GM18502 (cell line): ENCODE data around the gene CDH26.
"Not testable (repeated sequence)": the region's sequence is repeated elsewhere in the genome, so short reads cannot be mapped to it uniquely, and the experiment has no call there.

Experiments used
- ATAC-seq: cut with Tn5 transposase; IDR thresholded peaks from one replicate; pipeline ENCODE4 v1.9.1; 2021; ENCODE audit warnings: mild to moderate bottlenecking; ENCODE audit not compliant: unreplicated experiment, poor library complexity

CDH26 gene

DNA sequence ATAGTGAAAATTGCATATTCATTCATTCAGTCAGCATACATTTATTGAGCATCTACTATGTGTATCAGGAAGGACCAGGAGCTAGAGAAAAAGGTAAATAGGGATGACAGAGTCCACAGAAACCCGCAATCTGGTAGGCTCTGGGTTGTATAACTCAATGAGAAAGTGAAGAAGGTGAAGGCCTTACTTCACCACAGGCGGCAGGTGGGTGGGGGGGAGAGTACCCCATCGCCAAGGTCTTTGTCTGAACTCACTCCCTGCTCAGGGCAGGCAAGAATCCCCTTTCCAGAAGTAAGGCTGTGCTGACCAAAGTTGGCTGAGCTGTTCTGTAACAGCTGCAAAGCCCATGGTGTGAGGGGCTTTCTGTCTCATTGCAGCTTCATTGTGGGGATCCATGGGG, 81.3 kb downstream of the CDH26 start:
- no peak for ATAC-seq

DNA sequence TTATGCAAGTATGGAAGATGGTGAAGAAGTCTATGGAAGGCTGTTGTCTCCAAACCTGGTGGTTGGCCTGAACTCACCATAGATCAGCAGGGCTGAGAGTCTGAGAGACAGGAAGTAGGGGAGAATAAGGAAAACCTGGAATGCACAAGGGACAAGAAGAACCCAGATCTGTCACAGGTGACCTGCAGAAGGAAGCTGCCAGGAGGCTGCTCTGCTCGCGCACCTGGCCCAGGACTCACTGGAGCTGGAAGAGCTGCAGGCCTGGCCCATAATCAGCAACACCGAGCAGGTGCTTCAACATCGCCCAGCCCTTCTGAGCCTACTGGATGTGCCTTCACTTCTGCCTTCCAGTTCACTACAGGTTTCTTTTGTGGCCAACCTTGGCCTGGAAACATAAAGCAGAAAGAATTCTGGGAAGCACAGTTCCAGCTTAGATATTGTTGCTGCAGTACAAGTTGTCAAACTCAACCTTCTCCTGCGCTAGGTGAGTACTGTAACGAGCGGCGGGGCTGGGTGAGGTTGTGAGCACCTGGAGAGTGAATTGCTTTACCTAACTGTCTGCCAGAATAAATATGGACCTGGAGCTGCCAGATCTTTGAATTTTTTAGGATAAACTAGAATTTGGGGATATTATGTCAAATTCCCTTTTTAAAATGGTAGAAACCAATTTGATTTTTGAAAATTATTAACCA, 82.4 kb downstream of the CDH26 start:
- no peak for ATAC-seq

DNA sequence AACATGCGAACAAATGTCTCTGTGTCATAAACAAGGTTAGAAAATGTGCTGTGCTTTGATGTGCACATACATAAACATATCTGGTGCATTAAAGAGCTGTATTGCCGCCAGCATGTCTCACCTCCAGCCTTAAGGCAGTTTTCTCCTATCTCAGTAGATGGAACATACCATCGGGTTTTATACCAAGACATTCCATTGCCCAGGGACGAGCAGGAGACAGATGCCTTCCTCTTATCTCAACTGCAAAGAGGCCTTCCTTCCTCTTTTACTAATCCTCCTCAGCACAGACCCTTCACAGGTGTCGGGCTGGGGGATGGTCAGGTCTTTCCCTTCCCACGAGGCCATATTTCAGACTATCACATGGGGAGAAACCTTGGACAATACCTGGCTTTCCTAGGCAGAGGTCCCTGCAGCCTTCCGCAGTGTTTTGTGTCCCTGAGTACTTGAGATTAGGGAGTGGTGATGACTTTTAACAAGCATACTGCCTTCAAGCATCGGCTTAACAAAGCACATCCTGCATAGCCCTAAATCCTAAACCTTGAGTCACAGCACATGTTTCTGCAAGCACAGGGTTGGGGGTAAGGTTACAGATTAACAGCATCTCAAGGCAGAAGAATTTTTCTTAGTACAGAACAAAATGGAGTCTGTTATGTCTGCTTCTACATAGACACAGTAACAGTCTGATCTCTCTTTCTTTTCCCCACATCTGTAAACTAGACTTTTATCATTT, 83.4 kb downstream of the CDH26 start:
- not testable (repeated sequence) for ATAC-seq

DNA sequence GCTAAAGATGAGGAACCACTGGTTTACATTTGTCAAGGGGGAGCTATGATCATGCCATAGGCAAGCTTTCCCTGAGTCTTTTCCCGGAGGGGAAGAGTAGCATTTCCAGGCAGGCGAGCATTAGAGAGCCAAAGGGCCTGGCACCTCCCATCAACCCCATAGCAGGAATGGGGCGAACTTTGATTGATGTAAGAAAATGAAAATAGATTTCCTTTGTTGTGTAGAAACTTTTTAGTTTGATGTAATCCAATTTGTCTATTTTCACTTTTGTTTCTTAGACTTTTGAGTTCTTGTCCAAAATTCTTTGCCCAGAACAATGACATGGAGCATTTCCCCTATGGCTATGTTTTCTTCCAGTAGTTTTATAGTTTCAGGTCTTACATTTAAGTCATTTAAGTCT, 85.2 kb downstream of the CDH26 start:
- ATAC-seq, result no peak

DNA sequence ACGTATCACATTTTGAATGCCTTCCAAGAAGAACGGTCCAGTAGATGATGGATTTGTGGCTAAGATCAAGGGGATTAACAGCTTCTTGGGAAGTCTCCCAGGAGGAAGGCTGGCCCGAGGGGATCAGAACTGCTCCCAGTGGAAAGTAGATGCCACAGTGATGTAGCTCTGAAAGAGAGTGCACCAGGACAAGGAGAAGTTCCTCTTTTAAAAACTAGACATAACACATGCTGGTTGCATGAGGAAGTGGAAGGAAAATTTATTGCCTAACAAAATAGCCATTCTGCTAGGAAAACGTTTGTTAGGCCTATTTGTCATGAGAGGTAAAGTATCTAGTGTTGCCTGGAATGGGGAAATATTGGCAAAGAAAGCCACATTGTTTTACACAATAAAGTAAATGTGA, 87.8 kb downstream of the CDH26 start:
- ATAC-seq, result no peak

DNA sequence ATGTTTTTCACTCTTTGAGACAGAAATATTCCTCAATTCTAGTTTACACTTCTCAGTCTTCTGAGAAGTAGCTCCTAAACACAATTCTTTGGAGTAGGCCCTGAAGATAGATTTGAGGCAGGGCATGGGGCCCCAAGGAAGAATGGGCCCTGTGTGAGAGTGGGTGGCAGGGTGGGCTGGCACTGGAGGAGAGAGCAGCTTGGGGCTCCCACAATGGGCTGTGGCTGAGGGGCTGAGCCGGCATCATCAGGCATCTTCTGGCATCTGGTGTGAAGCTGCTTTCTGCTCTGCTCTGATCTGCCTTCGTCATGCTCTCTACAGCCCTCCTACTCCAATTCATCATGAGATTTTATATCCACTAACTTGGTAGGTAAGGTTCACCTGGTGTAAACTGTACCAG, 88.2 kb downstream of the CDH26 start:
- ATAC-seq, result no peak

DNA sequence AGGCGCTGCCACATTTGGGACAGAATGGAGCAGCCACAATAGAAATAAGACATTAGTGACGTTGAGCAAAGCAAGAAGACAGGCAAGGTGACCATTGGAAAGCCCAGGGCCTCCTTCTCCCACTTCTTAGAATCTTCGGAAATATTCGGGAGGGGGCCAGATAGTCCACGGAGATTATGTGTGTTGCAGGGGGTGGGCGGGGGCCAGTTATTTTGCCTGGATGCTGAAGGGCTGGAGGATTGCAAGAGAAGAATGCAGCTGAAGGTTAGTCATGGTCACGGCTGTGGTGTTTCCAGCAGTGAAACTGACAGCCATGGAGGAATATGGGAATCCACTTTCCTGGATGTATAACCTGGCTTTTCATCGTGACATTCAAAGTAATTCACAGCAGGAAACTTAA, 88.6 kb downstream of the CDH26 start:
- no peak for ATAC-seq

DNA sequence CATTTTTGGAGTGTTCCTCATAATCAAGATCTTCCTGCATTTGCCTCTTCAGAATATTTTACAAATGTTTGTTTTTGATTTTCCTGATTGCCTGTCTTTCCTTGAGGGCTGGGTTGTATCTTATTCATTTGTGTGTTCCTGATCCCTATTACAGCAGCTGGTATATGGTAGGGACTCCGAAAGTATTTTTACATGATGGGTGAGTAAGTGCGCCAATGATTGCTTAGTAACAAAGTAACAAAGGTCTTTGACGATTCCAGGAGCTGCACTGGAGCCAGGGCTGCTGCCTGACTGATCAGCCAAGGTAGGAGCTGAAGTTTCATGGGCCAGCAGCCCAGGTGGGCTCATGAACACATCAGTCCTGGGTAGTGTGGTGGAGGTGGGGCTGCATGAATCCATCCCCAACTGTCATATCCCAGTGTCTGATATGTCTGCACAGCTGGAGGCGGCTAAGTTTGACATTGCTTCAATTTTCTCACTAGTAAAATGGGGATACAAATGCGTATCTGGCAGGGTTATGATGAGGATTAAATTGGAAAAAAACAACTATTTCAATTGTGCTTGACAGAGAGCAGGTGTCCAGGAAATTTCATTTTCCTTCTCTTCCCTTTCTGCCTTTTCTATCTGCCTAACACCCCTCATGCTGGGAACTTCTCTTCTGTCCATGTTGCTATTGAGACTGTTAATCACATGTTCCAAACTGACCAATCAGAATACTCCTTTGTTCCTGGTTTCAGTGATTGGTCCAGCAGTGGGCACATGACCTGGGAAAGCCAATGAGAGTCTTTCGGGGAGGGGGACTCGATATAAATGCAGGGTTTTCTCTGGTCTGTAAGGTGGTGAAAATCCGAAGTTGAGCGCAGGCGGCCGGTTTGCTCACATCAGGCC, 90.7 kb downstream of the CDH26 start:
- ATAC-seq, result no peak

DNA sequence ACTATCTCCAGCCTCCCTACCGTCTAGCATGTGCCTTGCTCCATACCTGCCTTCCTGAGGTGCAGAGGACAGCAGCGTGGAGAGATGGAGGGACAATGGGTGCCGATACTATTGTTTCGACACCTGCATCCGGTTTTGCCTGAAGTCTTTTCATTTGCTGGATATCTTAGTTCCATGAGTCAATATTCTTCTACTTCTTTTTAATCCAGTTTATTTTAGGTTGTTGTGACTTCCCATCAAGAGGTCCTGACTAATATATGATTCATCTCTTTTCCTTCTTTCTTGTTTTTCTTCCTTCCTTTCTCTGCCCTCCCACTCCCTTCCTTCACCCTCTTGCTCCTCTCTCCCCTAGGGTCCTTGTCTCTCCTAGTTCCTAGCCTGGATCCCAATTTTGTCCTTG, 91.4 kb downstream of the CDH26 start:
- no peak for ATAC-seq

DNA sequence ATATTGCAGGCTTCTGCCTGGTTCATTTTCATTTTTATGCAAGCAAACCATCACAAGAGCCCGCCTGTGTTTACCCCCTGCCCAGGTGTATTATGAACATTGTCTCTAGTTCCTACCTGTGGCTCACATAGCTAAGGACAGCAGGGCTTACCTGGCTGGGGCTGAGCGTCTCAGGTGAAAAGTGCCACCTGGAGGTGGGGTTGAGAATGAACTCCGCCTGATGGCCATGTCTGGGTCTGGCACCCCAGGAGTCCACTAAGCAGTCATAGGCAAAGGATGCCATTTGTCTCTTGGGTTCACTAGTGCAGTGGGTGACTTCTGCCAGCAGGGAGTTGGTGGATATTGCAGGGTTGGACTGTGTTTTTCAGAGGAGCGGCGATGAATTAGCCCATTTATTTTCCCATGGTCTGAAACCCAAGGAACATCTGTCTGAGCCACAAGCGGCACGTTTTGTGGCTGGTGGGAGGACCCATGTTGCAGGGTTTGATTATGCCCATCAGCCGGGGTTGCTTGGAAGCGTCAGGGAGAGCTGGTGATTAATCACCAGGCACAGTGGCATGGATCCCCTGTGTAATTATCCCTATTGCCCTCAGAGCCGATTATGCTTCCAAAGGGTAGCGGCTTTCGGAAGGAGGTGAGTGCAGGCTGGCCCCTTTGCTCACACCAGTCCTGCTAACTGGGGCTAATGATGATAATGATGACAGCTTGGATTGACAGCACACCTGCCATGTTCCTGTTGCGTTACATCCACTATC, 92.1 kb downstream of the CDH26 start:
- no peak for ATAC-seq

DNA sequence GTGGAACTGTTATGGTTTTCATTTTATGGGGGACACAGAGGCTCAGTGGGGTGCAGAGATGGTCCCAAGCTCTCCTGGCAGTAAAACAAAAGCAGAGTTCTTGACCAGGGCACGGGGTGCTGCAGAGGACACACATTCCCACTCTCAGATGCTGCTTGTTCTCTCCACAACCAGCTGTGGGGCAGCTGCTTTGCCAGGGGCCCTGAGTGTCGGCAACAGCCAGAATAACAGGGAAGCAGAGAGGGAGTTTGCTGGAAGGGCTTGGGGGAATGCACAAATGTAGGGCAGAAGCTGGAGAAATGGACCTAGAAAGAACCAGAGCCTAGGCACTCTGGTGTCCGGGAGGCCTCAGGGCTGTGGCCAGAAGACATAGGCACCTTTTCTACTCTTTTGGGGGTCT, 93.7 kb downstream of the CDH26 start:
- ATAC-seq, result no peak

DNA sequence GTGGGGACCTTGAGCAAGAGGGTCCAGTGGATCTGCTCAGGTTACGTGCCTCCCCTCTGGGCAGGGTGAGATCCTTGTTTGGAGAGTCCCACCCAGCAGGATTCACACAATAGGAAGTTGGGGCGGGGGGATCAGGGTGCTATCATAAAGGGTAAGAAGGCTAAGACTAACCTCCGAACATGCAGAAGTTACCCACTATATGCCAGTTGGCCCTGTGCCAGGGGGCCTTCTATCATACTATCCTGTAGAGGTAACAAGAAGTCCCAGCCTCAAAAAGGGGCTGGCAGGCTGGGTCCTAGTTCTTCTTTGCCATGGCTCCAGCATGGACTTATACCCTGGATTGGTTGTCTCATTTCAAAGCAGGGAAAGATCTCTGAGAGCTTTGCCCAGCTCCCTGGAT, 94.1 kb downstream of the CDH26 start:
- ATAC-seq, result no peak

DNA sequence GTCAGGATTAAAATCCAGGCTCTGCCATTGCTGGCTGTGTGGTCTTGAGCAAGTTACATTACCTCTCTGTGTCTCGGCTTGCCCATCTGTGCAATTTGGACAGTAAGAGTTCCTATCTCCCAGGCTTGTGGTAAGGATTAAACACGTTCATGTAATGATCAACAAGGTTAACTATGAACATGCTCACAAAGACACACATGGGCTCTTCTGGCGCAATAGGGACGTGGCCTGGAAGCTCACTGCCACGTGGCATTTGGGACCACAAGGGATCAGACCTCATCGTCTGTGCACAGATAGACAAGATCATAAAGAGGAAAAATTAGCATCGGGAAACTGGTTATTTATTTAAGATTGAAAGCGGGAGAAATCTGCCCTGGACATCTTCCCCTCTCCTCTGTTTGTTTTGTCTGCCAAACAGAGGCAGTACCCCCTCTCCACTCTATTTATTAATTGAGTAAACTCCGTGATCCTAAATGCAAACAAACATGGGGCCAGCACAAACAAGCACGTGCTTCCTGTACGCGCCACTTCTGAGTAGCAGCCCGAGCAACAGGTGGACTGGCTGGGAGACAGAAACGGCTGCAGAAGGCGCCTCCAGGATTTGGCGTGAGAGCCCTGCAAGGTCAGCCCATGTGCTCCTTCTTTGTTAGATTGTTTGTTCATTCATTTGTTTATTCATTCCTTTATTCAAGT, 95.0 kb downstream of the CDH26 start:
- no peak for ATAC-seq

DNA sequence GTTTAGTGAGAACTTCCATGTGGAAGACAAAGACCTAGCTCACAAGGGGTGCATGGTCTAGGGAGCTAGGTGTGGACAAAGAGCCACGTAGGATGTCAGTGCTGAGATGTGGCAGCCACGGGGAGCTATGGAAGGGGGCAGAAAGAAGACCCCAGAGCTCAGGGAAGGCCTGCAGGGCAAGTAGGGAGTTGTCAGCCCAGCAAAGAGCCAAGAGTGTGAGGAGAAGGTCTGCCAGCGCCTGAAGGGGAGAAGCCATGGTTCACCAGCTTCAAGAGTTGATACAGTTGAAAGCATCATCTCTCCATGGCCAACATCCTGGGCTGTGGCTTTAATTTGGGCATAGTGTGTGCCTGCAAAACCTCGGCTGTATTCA, 95.6 kb downstream of the CDH26 start:
- ATAC-seq, result no peak

DNA sequence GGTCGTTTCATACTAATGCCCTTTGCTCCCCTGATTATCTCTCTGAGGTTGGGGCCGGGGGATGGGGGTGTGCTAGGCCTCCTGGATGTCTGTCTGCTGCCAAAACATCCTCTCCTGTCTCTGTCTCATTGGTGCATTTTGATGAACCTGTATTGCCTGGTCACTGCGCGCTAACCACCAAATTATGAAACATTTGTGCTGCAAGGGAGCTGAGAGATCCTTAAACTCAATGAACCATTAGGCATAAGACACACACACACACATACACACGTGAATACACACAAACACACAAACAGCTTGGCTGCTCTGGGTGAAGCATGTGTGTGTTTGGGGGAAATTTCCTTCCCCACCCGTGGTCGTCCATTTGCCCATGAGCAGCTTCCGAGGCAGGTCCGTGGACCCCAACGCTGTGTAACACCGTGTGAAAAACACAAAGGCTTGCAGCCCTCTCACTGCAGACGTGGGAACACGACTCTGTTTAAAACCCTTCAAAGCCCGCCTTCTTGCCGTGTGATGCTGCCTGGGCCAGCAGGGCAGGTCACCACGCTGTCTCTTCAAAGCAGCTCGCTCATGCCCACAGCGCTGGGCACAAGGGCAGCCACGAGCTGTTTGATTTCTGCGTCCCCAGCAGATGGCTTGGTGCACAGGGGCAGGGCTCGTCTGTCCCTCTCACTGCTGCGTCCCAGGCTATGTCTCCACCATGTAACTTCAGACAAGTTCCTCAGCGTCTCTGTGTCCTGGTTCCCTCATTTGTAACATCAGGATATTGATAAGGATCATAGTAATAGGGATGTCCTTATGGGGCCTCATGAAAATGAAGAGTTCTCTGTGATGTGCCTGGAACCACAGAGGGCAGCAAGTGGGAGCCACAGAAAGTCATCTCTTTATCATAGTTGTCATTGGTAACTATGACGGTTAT, 96.8 kb downstream of the CDH26 start:
- ATAC-seq, result no peak

DNA sequence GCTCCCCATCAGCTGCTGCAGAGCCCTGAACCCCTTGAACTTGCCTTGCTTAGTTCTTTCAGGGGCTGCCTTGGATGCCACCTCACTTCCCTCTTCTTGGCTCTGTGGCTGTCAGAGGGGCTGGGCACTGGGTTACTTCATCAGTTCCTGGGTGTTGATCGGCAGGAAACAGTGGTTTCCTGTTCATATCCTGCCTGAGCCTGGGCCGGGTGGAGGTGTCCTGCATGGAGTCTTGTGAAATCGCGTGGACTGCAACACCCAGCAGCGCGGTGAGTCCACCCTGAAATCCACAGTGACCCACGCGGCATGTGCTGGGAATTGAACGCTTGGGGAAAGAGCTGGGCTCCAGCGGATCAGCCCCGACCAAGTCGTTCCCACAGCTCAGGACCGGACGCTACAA, 97.5 kb downstream of the CDH26 start:
- no peak for ATAC-seq

DNA sequence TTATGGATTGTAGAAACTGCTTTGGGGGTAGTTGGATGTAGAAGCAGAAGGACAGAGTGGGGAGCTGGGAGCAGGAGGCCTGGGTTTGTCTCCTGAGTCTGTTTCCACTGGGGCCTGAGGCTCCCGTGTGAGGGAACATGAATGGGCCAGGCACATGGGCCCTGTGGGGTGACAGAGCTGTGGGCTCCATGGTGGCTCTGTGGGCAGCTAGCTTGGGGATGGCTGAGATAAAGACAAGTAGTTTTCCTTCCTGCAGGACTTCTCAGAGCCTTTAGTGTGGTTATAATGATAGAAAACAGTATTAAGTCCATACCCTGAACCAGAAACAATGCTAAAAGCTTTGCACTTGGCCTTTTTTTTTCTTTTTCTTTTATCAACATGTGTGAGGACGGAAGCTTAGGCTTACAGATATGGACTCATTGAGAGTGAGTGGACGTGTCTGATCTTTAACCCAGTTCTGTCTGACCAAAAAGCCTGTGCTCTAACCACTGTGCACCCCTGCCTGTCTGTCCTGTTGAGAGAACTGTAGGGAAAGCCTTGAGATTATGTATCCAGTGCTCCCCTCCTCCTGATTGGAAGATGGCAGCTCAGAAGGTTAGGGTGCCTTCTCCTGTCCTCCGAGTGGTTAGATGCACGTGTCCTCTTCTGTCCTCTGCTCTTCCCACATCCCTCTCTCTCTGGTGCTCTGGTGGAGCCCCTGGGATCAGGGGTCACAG, 98.3 kb downstream of the CDH26 start:
- no peak for ATAC-seq

DNA sequence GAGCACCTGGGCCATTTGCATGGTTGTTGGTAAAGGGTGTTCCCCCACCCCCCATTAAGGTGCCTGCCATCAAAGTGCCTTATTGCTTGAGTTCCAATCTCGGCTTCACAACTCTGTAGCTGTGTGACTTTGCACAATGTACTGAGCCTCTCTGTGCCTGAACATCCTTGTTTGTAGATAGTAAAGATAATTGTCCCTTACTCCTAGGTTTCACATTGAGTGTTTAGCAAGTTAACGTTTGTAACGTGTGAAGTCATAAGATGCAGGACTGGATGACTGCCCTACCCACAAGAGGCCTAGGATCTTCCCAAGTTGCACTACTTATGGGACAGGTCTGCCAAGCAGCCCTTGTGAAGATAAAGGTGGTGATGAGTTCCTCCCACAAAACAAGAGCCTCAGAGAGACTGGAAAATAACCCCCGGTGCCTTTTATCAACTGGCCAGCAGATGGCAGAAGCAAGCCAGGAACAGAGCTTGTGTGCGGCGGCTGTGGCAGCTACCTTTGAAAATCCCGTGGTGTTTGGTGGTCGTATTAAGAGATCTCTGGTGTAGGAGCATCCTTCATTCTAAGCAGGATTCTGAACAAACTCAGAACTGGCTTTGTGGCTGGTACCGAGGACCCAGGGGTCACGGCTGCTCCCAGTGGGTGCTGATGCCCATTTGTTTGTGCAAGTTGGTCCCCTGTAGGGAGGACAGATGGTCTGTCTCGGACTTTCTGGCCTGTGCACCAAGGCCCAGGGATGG, 99.1 kb downstream of the CDH26 start:
- ATAC-seq, result peak; percentile 78
